K562 (cell line): ENCODE data around the gene EIPR1. TPM values are rescaled to one million over a fixed set of nuclear protein-coding genes. Genes with fewer than 3 reads are reported as not detected.

Experiments used
- ATAC-seq: fragments of 200-7000 bp; cut with Tn5 transposase; 3 replicates; pipeline ENCODE4 v1.9.1; 2020; ENCODE audit warnings: moderate library complexity
- BruUV-seq: library from RNA; stranded (reverse); fragments of 400-500 nt; replicated peaks from 2 replicates; lab custom pipeline; 2021; lab: Mats Ljungman, UMichigan
- CTCF ChIA-PET: fragments of 300-600 bp; formaldehyde crosslinking; extraction: SDS; loops from one replicate; lab custom pipeline; 2021; ENCODE audit warnings: low intra/inter-chr PET ratio; lab: Yijun Ruan, JAX
- POLR2A ChIA-PET: fragments of 300-600, 350-650 bp; sonication (Branson Sonifier 250); formaldehyde crosslinking; extraction: SDS; loops from one replicate; lab custom pipeline; 2021; ENCODE audit warnings: antibody characterized with exemption, inconsistent platforms; lab: Yijun Ruan, JAX
- DNase-seq, 4 experiments: peaks; one replicate each; pipeline versions ENCODE4 v3.0.0 to v3.0.0-alpha.2; 2011 to 2018; ENCODE audit warnings: low spot score in 3 of 4, mixed read lengths in 3 of 4; ENCODE audit errors: extremely low read depth in 1 of 4
- FAIRE-seq: peaks from 2 replicates; lab custom pipeline; 2011; peaks lifted over from hg19 to GRCh38; lab: Jason Lieb, UNC
- H2AFZ ChIP-seq: 2 replicates; pipeline ENCODE4 v1.6.0; 2011; ENCODE audit warnings: low read depth, low read length, control low read depth, inconsistent platforms
- H3K27ac ChIP-seq: fragments of 200-600 bp; 3 replicates; pipeline ENCODE4 v1.8.0; 2011; ENCODE audit warnings: low read depth, mild to moderate bottlenecking, control low read depth, inconsistent platforms, low read length, moderate library complexity, mixed read lengths; ENCODE audit errors: extremely low read depth
- H3K27me3 ChIP-seq, 2 experiments: fragments of 300-600 bp in 1 of 2; 2 replicates in 1 of 2; 3 replicates in 1 of 2; pipeline versions ENCODE4 v1.6.0 to v1.8.0; 2011; ENCODE audit warnings: inconsistent platforms in 2 of 2, low read length in 2 of 2, mild to moderate bottlenecking in 1 of 2, mixed read lengths in 1 of 2, moderate library complexity in 1 of 2; ENCODE audit not compliant: control insufficient read depth in 2 of 2, insufficient read depth in 2 of 2
- H3K36me3 ChIP-seq: fragments of 300-600 bp; 3 replicates; pipeline ENCODE4 v1.8.0; 2011; ENCODE audit warnings: mild to moderate bottlenecking, low read length, inconsistent platforms; ENCODE audit not compliant: control insufficient read depth, insufficient read depth
- H3K4me1 ChIP-seq, 2 experiments: fragments of 200-600 bp in 1 of 2; replicated peaks in 1 of 2; 2 replicates in 1 of 2; 3 replicates in 1 of 2; pipeline versions ENCODE4 v1.5.1 to v1.8.0; 2011; ENCODE audit warnings: inconsistent platforms in 2 of 2, low read length in 2 of 2, mild to moderate bottlenecking in 1 of 2, mixed read lengths in 1 of 2, moderate library complexity in 1 of 2; ENCODE audit not compliant: control insufficient read depth in 2 of 2, insufficient read depth in 2 of 2
- H3K4me2 ChIP-seq: 2 replicates; pipeline ENCODE4 v1.6.1; 2011; ENCODE audit warnings: low read length, control low read depth, inconsistent platforms, mixed read lengths; ENCODE audit not compliant: insufficient read depth
- H3K4me3 ChIP-seq: fragments of 200-600 bp; sonication (generic), shearing (Covaris generic); 2 replicates; pipeline ENCODE4 v1.5.1; 2016; ENCODE audit warnings: control low read depth, inconsistent platforms
- H3K79me2 ChIP-seq: fragments of 200-600 bp; 3 replicates; pipeline ENCODE4 v1.8.0; 2011; ENCODE audit warnings: low read length, inconsistent platforms; ENCODE audit not compliant: control insufficient read depth, insufficient read depth
- H3K9ac ChIP-seq, 2 experiments: 2 replicates each; pipeline versions ENCODE4 v1.6.0 to v1.6.1; 2011; ENCODE audit warnings: low read depth in 2 of 2, low read length in 2 of 2, control low read depth in 1 of 2, inconsistent platforms in 1 of 2, mild to moderate bottlenecking in 1 of 2, mixed read lengths in 1 of 2; ENCODE audit not compliant: insufficient read depth in 1 of 2
- H3K9me1 ChIP-seq: one replicate; pipeline ENCODE4 v1.6.0; 2011; ENCODE audit warnings: inconsistent platforms, mild to moderate bottlenecking, low read length, moderate library complexity; ENCODE audit not compliant: control insufficient read depth, insufficient read depth
- H3K9me3 ChIP-seq: replicated peaks from 2 replicates; pipeline ENCODE4 v1.5.1; 2011; ENCODE audit warnings: low read depth, low read length, inconsistent platforms; ENCODE audit not compliant: control insufficient read depth, insufficient read depth
- H4K20me1 ChIP-seq: replicated peaks from 2 replicates; pipeline ENCODE4 v1.6.1; 2011; ENCODE audit warnings: low read length, inconsistent platforms, mixed read lengths; ENCODE audit not compliant: control insufficient read depth, insufficient read depth
- ASH1L ChIP-seq: fragments of 450-650 bp; IDR thresholded peaks from 2 replicates; pipeline ENCODE4 v1.6.1; 2018; ENCODE audit warnings: borderline replicate concordance, mild to moderate bottlenecking, low read depth; ENCODE audit not compliant: partially characterized antibody
- ATF1 ChIP-seq, 2 experiments: fragments of 450-650 bp in 1 of 2; IDR thresholded peaks; 2 replicates each; pipeline ENCODE4 v1.6.1; 2016; ENCODE audit warnings: missing compliant biosample characterization in 1 of 2, missing genetic modification characterization in 1 of 2
- DMBX1 ChIP-seq: fragments of 250-450 bp; sonication (Bioruptor Pico); IDR thresholded peaks from 2 replicates; pipeline ENCODE4 v1.8.0; 2022; ENCODE audit warnings: inconsistent platforms, mild to moderate bottlenecking, moderate library complexity, borderline replicate concordance
- HNRNPL ChIP-seq: fragments of 200-400 bp; formaldehyde crosslinking; IDR thresholded peaks from 2 replicates; pipeline ENCODE4 v1.6.1; 2017; ENCODE audit warnings: low read depth, mild to moderate bottlenecking, low read length
- KLF1 ChIP-seq: fragments of 450-650 bp; IDR thresholded peaks from 2 replicates; pipeline ENCODE4 v1.6.1; 2016; ENCODE audit warnings: missing genetic modification characterization, missing compliant biosample characterization
- KLF10 ChIP-seq: fragments of 250-450 bp; sonication (Bioruptor Pico); IDR thresholded peaks from 2 replicates; pipeline ENCODE4 v1.6.1; 2021; ENCODE audit warnings: matching md5 sums
- KLF13 ChIP-seq: fragments of 450-650 bp; IDR thresholded peaks from 2 replicates; pipeline ENCODE4 v1.6.1; 2016; ENCODE audit warnings: missing genetic modification characterization, low read depth, mild to moderate bottlenecking, missing compliant biosample characterization, moderate library complexity, borderline replicate concordance
- MIER1 ChIP-seq: fragments of 450-650 bp; IDR thresholded peaks from 2 replicates; pipeline ENCODE4 v1.6.1; 2016; ENCODE audit warnings: antibody characterized with exemption, mild to moderate bottlenecking, low read depth
- PTBP1 ChIP-seq: fragments of 200-400 bp; formaldehyde crosslinking; IDR thresholded peaks from 2 replicates; pipeline ENCODE4 v1.6.1; 2017; ENCODE audit warnings: low read depth, low read length
- SETDB1 ChIP-seq: IDR thresholded peaks from one replicate; pipeline ENCODE4 v1.6.1; 2012; ENCODE audit warnings: low read length, control low read depth, inconsistent platforms
- SMAD3 ChIP-seq: fragments of 450-650 bp; formaldehyde crosslinking; conservative IDR thresholded peaks from 2 replicates; pipeline ENCODE4 v1.4.0; 2020; ENCODE audit warnings: mild to moderate bottlenecking
- ZNF282 ChIP-seq: sonication (generic); formaldehyde crosslinking; IDR thresholded peaks from 2 replicates; pipeline ENCODE4 v1.8.1; 2023; ENCODE audit warnings: missing genetic modification reagents
- ZNF41 ChIP-seq: fragments of 250-450 bp; sonication (Bioruptor Pico); conservative IDR thresholded peaks from 2 replicates; pipeline ENCODE4 v1.4.0; 2020; ENCODE audit warnings: mild to moderate bottlenecking
- ZNF586 ChIP-seq: fragments of 450-650 bp; formaldehyde crosslinking; conservative IDR thresholded peaks from 2 replicates; pipeline ENCODE4 v1.4.0; 2020; ENCODE audit warnings: mild to moderate bottlenecking, moderate library complexity
- WGBS: fragments of 100-300 bp; shearing (Covaris generic); methylation state at CpG from one replicate; pipeline ENCODE4 v1.1.6; 2016; ENCODE audit warnings: low coverage, mixed read lengths; ENCODE audit not compliant: insufficient coverage; ENCODE audit errors: missing lambda C conversion rate; 5-methylcytosine and 5-hydroxymethylcytosine counted together
- in situ Hi-C: fragments of 300-500 bp; cut with MboI; formaldehyde crosslinking; loops from 4 replicates; pipeline ENCODE4 v1.15.0; 2018; ENCODE audit warnings: inconsistent platforms, mixed read lengths
- intact Hi-C: fragments of 100-400 bp; cut with micrococcal nuclease; formaldehyde crosslinking; loops from 2 replicates; pipeline ENCODE4 v1.14.2; 2022
- polyA plus RNA-seq, 8 experiments: library from polyadenylated mRNA; depleted of rRNA in 4 of 8; stranded (reverse) in 5 of 8; unstranded in 3 of 8; fragments of >200 nt; fragmentation: Nextera tagmentation in 2 of 8; fragmentation: Illumina TruSeq in 1 of 8; extraction: Ambion mirVana in 2 of 8; extraction: Trizol in 1 of 8; gene quantifications; 2 replicates each; pipeline versions ENCODE4 v1.2.1 to v1.2.3, GENCODE V29; 2011 to 2014; ENCODE audit warnings: inconsistent platforms in 1 of 8, missing spikeins in 1 of 8
- total RNA-seq, 7 experiments: library from RNA; depleted of rRNA in 6 of 7; stranded (reverse); fragments of >200 nt in 6 of 7; fragmentation: Illumina TruSeq in 2 of 7; extraction: Trizol in 2 of 7; gene quantifications; 2 replicates each; pipeline versions ENCODE4 v1.2.1 to v1.2.3, GENCODE V29; 2011 to 2021; ENCODE audit warnings: low replicate concordance in 1 of 7
- TF ChIP-seq, protein P1 (sequence below): fragments of 450-650 bp; formaldehyde crosslinking; IDR thresholded peaks from 2 replicates; pipeline ENCODE4 v1.4.0; 2022; ENCODE audit warnings: missing genetic modification characterization
- TF ChIP-seq, protein P2 (sequence below): sonication (generic); formaldehyde crosslinking; IDR thresholded peaks from 2 replicates; pipeline ENCODE4 v1.8.1; 2023; ENCODE audit warnings: mild to moderate bottlenecking, missing genetic modification reagents
- TF ChIP-seq, protein P3 (sequence below): fragments of 450-650 bp; IDR thresholded peaks from 2 replicates; pipeline ENCODE4 v1.6.1; 2014; ENCODE audit warnings: low read depth, mild to moderate bottlenecking, moderate library complexity, borderline replicate concordance
- TF ChIP-seq, protein P4 (sequence below): fragments of 250-450 bp; sonication (Bioruptor Pico); IDR thresholded peaks from 2 replicates; pipeline ENCODE4 v1.8.0; 2021; ENCODE audit warnings: moderate library complexity, mild to moderate bottlenecking, inconsistent platforms

EIPR1 gene
- total and polyA plus RNA-seq, 9 of the 15 experiments (the other 6 are each of a cell fraction or from before 2014, with no cell fraction given): 19.9 to 54.4 (median 35.9) TPM

DNA sequence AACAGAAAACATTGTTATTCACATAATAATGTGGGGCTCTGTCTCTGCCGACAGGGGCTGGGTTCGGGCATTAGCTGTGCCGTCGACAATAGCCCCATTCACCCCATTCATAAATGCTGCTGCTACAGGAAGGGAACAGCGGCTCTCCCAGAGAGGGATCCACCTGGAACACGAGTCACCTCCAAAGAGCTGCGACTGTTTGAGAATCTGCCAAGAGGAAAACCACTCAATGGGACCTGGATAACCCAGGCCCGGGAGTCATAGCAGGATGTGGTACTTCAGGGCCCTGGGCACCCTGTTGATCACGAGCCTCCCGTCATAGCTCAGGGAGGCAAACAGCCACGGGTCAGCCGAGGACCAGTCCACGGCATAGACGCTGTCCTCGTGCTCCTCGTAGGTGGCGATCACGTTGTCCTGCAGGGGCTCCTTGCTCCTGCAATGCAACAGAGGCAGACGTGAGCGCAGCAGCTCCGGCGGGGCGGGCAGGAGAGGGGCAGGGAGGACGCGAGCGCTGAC, 188.5 kb downstream of the EIPR1 start (continued):
- TF ChIP-seq, protein P1, sequence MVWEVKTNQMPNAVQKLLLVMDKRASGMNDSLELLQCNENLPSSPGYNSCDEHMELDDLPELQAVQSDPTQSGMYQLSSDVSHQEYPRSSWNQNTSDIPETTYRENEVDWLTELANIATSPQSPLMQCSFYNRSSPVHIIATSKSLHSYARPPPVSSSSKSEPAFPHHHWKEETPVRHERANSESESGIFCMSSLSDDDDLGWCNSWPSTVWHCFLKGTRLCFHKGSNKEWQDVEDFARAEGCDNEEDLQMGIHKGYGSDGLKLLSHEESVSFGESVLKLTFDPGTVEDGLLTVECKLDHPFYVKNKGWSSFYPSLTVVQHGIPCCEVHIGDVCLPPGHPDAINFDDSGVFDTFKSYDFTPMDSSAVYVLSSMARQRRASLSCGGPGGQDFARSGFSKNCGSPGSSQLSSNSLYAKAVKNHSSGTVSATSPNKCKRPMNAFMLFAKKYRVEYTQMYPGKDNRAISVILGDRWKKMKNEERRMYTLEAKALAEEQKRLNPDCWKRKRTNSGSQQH (CRISPR knock-in tag): no peak
- TF ChIP-seq DMBX1 (CRISPR knock-in tag): no peak
- no peak for TF ChIP-seq KLF13
- no peak for TF ChIP-seq SETDB1

DNA sequence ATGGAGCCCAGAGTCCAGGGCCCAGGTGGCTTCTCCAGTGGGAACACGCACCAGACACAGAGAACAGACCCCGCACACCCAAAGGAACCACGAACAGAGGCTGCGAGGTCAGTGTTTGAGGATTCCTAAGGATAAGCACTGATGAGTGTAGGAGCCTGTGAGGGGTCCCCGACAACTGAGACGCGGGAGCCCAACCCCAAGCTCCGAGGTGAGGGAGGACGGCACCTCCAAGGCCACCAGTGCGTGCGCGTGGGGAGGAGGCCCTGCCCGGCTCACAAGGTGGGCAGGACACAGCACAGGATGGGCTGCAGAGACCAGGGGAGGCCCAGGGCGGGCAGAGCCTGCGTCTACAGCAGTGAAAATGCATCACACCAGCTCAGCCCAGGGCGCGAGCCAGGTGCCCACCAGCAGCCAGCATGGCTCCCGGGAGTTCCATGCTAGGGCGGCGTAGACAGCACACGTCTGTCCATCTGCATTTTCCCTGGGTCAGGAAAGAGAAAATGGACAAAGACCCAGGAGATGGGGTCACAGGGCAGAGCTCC, 189.1 kb downstream of the EIPR1 start:
- DNase-seq (no peak), ATAC-seq (no peak), FAIRE-seq (no peak)
- in situ Hi-C loops: no loop called here
- H3K9me3 ChIP-seq: no peaks in the 10 kb centered on the region
- POLR2A ChIA-PET: interaction anchor here (0.6 kb wide), 4 partner anchors 26 to 1380 kb away, joined by 3 to 4 read pairs (median 4); no protein-coding TSS in a partner anchor
- no peaks in the 10 kb centered on the region for H3K79me2 ChIP-seq
- H3K4me2 ChIP-seq: no peak overlapping the region
- intact Hi-C loops: no loop called here
- H2AFZ ChIP-seq: no peak overlapping the region
- CTCF ChIA-PET: no interaction called here
- no peaks in the 10 kb centered on the region for H3K4me1 ChIP-seq
- WGBS: 92% methylated on average over 15 of the region's 21 CpGs
- H3K36me3 ChIP-seq: peaks cover 28% of the 10 kb centered on the region; the same call in 2 of the 3 replicates
- H3K4me3 ChIP-seq: no peak overlapping the region
- no peak overlapping the region for H3K27ac ChIP-seq
- H3K27me3 ChIP-seq: no peaks in the 10 kb centered on the region
- no peaks in the 10 kb centered on the region for H4K20me1 ChIP-seq
- no peak overlapping the region for H3K9ac ChIP-seq
- H3K9me1 ChIP-seq: no peaks in the 10 kb centered on the region
- BruUV-seq: no TSS peak
- TF ChIP-seq, protein P2, sequence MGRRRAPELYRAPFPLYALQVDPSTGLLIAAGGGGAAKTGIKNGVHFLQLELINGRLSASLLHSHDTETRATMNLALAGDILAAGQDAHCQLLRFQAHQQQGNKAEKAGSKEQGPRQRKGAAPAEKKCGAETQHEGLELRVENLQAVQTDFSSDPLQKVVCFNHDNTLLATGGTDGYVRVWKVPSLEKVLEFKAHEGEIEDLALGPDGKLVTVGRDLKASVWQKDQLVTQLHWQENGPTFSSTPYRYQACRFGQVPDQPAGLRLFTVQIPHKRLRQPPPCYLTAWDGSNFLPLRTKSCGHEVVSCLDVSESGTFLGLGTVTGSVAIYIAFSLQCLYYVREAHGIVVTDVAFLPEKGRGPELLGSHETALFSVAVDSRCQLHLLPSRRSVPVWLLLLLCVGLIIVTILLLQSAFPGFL: no peak
- TF ChIP-seq HNRNPL (no peak), KLF1 (tag) (no peak), KLF10 (CRISPR knock-in tag) (no peak), PTBP1 (no peak), ZNF282 (CRISPR knock-in tag) (no peak), ZNF586 (no peak), MIER1 (no peak), ATF1 (CRISPR knock-in tag; IDR thresholded peaks at IDR 0.05) (no peak), ATF1 (tag; IDR thresholded peaks at IDR 0.05) (no peak), SMAD3 (CRISPR knock-in tag) (no peak), ASH1L (no peak), ZNF41 (CRISPR knock-in tag) (no peak)
- TF ChIP-seq, protein P3, sequence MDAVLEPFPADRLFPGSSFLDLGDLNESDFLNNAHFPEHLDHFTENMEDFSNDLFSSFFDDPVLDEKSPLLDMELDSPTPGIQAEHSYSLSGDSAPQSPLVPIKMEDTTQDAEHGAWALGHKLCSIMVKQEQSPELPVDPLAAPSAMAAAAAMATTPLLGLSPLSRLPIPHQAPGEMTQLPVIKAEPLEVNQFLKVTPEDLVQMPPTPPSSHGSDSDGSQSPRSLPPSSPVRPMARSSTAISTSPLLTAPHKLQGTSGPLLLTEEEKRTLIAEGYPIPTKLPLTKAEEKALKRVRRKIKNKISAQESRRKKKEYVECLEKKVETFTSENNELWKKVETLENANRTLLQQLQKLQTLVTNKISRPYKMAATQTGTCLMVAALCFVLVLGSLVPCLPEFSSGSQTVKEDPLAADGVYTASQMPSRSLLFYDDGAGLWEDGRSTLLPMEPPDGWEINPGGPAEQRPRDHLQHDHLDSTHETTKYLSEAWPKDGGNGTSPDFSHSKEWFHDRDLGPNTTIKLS: no peak
- TF ChIP-seq, protein P4, sequence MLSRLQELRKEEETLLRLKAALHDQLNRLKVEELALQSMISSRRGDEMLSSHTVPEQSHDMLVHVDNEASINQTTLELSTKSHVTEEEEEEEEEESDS (CRISPR knock-in tag): no peak
